HepG2 (cell line): ENCODE data around the gene TMEM240. TPM values are rescaled to one million over a fixed set of nuclear protein-coding genes. Genes with fewer than 3 reads are reported as not detected.

Source experiments
- ATAC-seq: fragments of 200-7000 bp; cut with Tn5 transposase; 3 replicates; pipeline ENCODE4 v1.9.1; 2020; ENCODE audit warnings: mild to moderate bottlenecking, moderate library complexity
- BruUV-seq: library from RNA; stranded (reverse); fragments of 400-500 nt; replicated peaks from 2 replicates; lab custom pipeline; 2021; lab: Mats Ljungman, UMichigan
- CTCF ChIA-PET: fragments of 300-600 bp; formaldehyde crosslinking; extraction: SDS; loops from one replicate; lab custom pipeline; 2021; ENCODE audit warnings: low total read pairs, inconsistent platforms, low intra/inter-chr PET ratio; lab: Yijun Ruan, JAX
- POLR2A ChIA-PET: fragments of 350-600 bp; sonication (Branson Sonifier 250); formaldehyde crosslinking; loops from one replicate; lab custom pipeline; 2020; ENCODE audit warnings: antibody characterized with exemption, inconsistent platforms; lab: Yijun Ruan, JAX
- DNase-seq: peaks from one replicate; pipeline ENCODE4 v3.0.0-alpha.2; 2015; ENCODE audit warnings: low spot score
- FAIRE-seq: peaks from 3 replicates; lab custom pipeline; 2011; peaks lifted over from hg19 to GRCh38; lab: Jason Lieb, UNC
- H2AFZ ChIP-seq: one replicate; pipeline ENCODE4 v1.6.1; 2011; ENCODE audit warnings: low read length, inconsistent platforms
- H3K27ac ChIP-seq: fragments of 300-600 bp; 3 replicates; pipeline ENCODE4 v1.8.0; 2011; ENCODE audit warnings: mixed run types, mild to moderate bottlenecking, mixed read lengths, low read length, inconsistent platforms; ENCODE audit not compliant: insufficient read depth; ENCODE audit errors: extremely low read length
- H3K27me3 ChIP-seq, 2 experiments: fragments of 200-600 bp in 1 of 2; 2 replicates in 1 of 2; 3 replicates in 1 of 2; pipeline versions ENCODE4 v1.6.0 to v1.8.0; 2011; ENCODE audit warnings: low read length in 2 of 2, mild to moderate bottlenecking in 2 of 2, moderate library complexity in 2 of 2, inconsistent platforms in 1 of 2; ENCODE audit not compliant: insufficient read depth in 2 of 2, control insufficient read depth in 1 of 2
- H3K36me3 ChIP-seq, 2 experiments: fragments of 200-600 bp in 1 of 2; replicated peaks in 1 of 2; 2 replicates in 1 of 2; 3 replicates in 1 of 2; pipeline versions ENCODE4 v1.5.1 to v1.8.0; 2011; ENCODE audit warnings: low read length in 2 of 2, inconsistent platforms in 1 of 2; ENCODE audit not compliant: insufficient read depth in 2 of 2, control insufficient read depth in 1 of 2
- H3K4me1 ChIP-seq: 2 replicates; pipeline ENCODE4 v1.5.1; 2012; ENCODE audit warnings: low read length, inconsistent platforms; ENCODE audit not compliant: insufficient read depth
- H3K4me2 ChIP-seq: 2 replicates; pipeline ENCODE4 v1.6.0; 2011; ENCODE audit warnings: low read depth, low read length, inconsistent platforms
- H3K4me3 ChIP-seq, 3 experiments: fragments of 200-600 bp in 1 of 3; sonication (generic), shearing (Covaris generic) in 1 of 3; replicated peaks in 1 of 3; 2 replicates each; pipeline ENCODE4 v1.5.1; 2011 to 2016; ENCODE audit warnings: low read length in 3 of 3, inconsistent platforms in 2 of 3, low read depth in 2 of 3, mild to moderate bottlenecking in 2 of 3, control low read depth in 1 of 3, mixed read lengths in 1 of 3; ENCODE audit not compliant: insufficient read depth in 1 of 3
- H3K79me2 ChIP-seq: one replicate; pipeline ENCODE4 v1.6.1; 2011; ENCODE audit warnings: low read length, inconsistent platforms; ENCODE audit not compliant: insufficient read depth
- H3K9ac ChIP-seq: 2 replicates; pipeline ENCODE4 v1.6.0; 2011; ENCODE audit warnings: mild to moderate bottlenecking, low read depth, low read length, inconsistent platforms; ENCODE audit not compliant: insufficient read depth
- H3K9me3 ChIP-seq: 2 replicates; pipeline ENCODE4 v1.5.1; 2012; ENCODE audit warnings: mild to moderate bottlenecking, low read length
- H4K20me1 ChIP-seq: 2 replicates; pipeline ENCODE4 v1.6.0; 2011; ENCODE audit warnings: inconsistent platforms, mild to moderate bottlenecking, low read length, moderate library complexity; ENCODE audit not compliant: insufficient read depth
- AKAP8 ChIP-seq: sonication (generic); formaldehyde crosslinking; IDR thresholded peaks from 2 replicates; pipeline ENCODE4 v1.5.1; 2020; ENCODE audit warnings: mild to moderate bottlenecking, missing genetic modification reagents
- CEBPZ ChIP-seq: IDR thresholded peaks from 2 replicates; pipeline ENCODE4 v1.6.1; 2012; ENCODE audit warnings: low read length, improper control_type of control experiment
- HOXA3 ChIP-seq: sonication (generic); formaldehyde crosslinking; IDR thresholded peaks from 2 replicates; pipeline ENCODE4 v1.5.0; 2020; ENCODE audit warnings: missing genetic modification reagents
- POLR2A ChIP-seq, 2 experiments: IDR thresholded peaks; 2 replicates each; pipeline ENCODE4 v1.6.1; 2011; ENCODE audit warnings: low read depth in 2 of 2, low read length in 2 of 2, mild to moderate bottlenecking in 1 of 2, moderate library complexity in 1 of 2; ENCODE audit not compliant: insufficient read depth in 1 of 2
- RBM22 ChIP-seq: fragments of 200-400 bp; formaldehyde crosslinking; optimal IDR thresholded peaks from 2 replicates; pipeline ENCODE3; 2017; ENCODE audit warnings: mild to moderate bottlenecking, low read length, moderate library complexity
- SNAPC4 ChIP-seq: sonication (generic); formaldehyde crosslinking; IDR thresholded peaks from 2 replicates; pipeline ENCODE4 v1.4.0; 2020; ENCODE audit warnings: mild to moderate bottlenecking, missing genetic modification reagents
- SP140L ChIP-seq: sonication (generic); formaldehyde crosslinking; IDR thresholded peaks from 2 replicates; pipeline ENCODE4 v1.4.0; 2020; ENCODE audit warnings: missing genetic modification reagents, borderline replicate concordance
- ZNF496 ChIP-seq: sonication (generic); formaldehyde crosslinking; IDR thresholded peaks from 2 replicates; pipeline ENCODE4 v1.8.1; 2023; ENCODE audit warnings: mild to moderate bottlenecking, moderate library complexity, missing genetic modification reagents; ENCODE audit not compliant: insufficient replicate concordance
- WGBS: methylation state at CpG from one replicate; pipeline ENCODE4 v1.1.6; 2017; ENCODE audit warnings: low lambda C conversion rate; 5-methylcytosine and 5-hydroxymethylcytosine counted together
- in situ Hi-C: cut with HindIII; loops from 2 replicates; pipeline ENCODE4 v1.10.0; 2017; ENCODE audit warnings: low pct_unique_long_range_greater_than_20kb; ENCODE audit not compliant: extremely low pct_ligation_motif_present
- intact Hi-C: fragments of 100-400 bp; cut with micrococcal nuclease; formaldehyde crosslinking; loops from one replicate; pipeline ENCODE4 v1.10.0; 2022; ENCODE audit not compliant: unreplicated experiment
- polyA plus RNA-seq, 8 experiments: library from polyadenylated mRNA; depleted of rRNA in 3 of 8; stranded (reverse) in 7 of 8; unstranded in 1 of 8; fragments of >200 nt; fragmentation: Illumina TruSeq in 4 of 8; extraction: Trizol in 4 of 8; gene quantifications; 2 replicates each; pipeline versions ENCODE4 v1.2.1 to v1.2.3, GENCODE V29; 2011 to 2016; ENCODE audit warnings: low read depth in 4 of 8, missing spikeins in 1 of 8, mixed read lengths in 1 of 8; ENCODE audit not compliant: insufficient read depth in 1 of 8
- total RNA-seq, 5 experiments: library from RNA; depleted of rRNA; stranded (reverse); fragments of >200 nt; fragmentation: Illumina TruSeq; extraction: Trizol; gene quantifications; 2 replicates each; pipeline ENCODE4 v1.2.3, GENCODE V29; 2016; ENCODE audit warnings: low read depth in 1 of 5
- TF ChIP-seq, protein P1 (sequence below): sonication (generic); formaldehyde crosslinking; IDR thresholded peaks from 2 replicates; pipeline ENCODE4 v1.9.0; 2021; ENCODE audit warnings: missing genetic modification reagents, mild to moderate bottlenecking, borderline replicate concordance

The TMEM240 gene
- total and polyA plus RNA-seq, 2 of the 13 experiments (the other 11 are each of a cell fraction or from before 2014, with no cell fraction given), result 0.17 TPM; not detected in 1

- ChIA-PET POLR2A (no interaction called here), CTCF (no interaction called here)
- BruUV-seq, result no TSS peak
- Histone ChIP-seq H3K79me2 (no peaks in the 10 kb centered on the region), H3K36me3 (peaks cover 0 to 4% of the 10 kb centered on the region in 2 experiments; a peak in 2 of 5 replicates), H3K4me3 (no peak overlapping the region), H3K4me1 (0 out of 2 replicates have a peak, but pooled peaks cover 5% of the 10 kb centered on the region), H4K20me1 (no peaks in the 10 kb centered on the region), H3K9me3 (no peaks in the 10 kb centered on the region), H3K4me2 (no peak overlapping the region), H3K9ac (peak overlapping the region; percentile 34; the same call in 1 of the 2 replicates), H2AFZ (no peak overlapping the region), H3K27ac (no peak overlapping the region), H3K27me3 (no peaks in the 10 kb centered on the region)
- intact Hi-C loops, result no loop called here
- no peak for DNase-seq
- TF ChIP-seq POLR2A (IDR thresholded peaks at IDR 0.05; ENCODE audit: insufficient read depth in 1 of 2, low read depth in 2 of 2, low read length in 2 of 2) (0 out of 4 replicates have a peak, but pooled peaks of 1 of the 2 experiments have one; percentile 13), ZNF496 (no peak), CEBPZ (no peak), SNAPC4 (CRISPR knock-in tag) (no peak), SP140L (CRISPR knock-in tag) (no peak), RBM22 (peak; percentile 33), HOXA3 (CRISPR knock-in tag) (0 out of 2 replicates have a peak, but pooled peaks have one; percentile 2), AKAP8 (no peak)
- TF ChIP-seq, protein P1, sequence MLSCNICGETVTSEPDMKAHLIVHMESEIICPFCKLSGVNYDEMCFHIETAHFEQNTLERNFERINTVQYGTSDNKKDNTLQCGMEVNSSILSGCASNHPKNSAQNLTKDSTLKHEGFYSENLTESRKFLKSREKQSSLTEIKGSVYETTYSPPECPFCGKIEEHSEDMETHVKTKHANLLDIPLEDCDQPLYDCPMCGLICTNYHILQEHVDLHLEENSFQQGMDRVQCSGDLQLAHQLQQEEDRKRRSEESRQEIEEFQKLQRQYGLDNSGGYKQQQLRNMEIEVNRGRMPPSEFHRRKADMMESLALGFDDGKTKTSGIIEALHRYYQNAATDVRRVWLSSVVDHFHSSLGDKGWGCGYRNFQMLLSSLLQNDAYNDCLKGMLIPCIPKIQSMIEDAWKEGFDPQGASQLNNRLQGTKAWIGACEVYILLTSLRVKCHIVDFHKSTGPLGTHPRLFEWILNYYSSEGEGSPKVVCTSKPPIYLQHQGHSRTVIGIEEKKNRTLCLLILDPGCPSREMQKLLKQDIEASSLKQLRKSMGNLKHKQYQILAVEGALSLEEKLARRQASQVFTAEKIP, result no peak
- 40% methylated on average over 1 of the region's 10 CpGs for WGBS
- ATAC-seq, result no peak
- no peak for FAIRE-seq
- in situ Hi-C loops, result no loop called here
Measured at GRCh38 chr1:1552263-1552639, 11.8 kb upstream of the TMEM240 start.
